HEK293 (cell line): ENCODE data around the gene IFIT5.

Experiments used
- EGR2 ChIP-seq: fragments of 450-650 bp; formaldehyde crosslinking; IDR thresholded peaks from 2 replicates; pipeline ENCODE4 v1.5.1; 2016; ENCODE audit warnings: low read depth, missing biosample characterization, missing genetic modification characterization
- FEZF1 ChIP-seq: fragments of 450-650 bp; formaldehyde crosslinking; IDR thresholded peaks from 2 replicates; pipeline ENCODE4 v1.5.1; 2016; ENCODE audit warnings: missing biosample characterization, missing genetic modification characterization
- GLIS2 ChIP-seq: fragments of 450-650 bp; formaldehyde crosslinking; IDR thresholded peaks from 2 replicates; pipeline ENCODE4 v1.5.1; 2016; ENCODE audit warnings: missing biosample characterization, missing genetic modification characterization
- OVOL3 ChIP-seq: fragments of 450-650 bp; formaldehyde crosslinking; IDR thresholded peaks from 2 replicates; pipeline ENCODE4 v1.5.1; 2016; ENCODE audit warnings: missing biosample characterization, missing genetic modification characterization
- SP7 ChIP-seq: fragments of 450-650 bp; formaldehyde crosslinking; IDR thresholded peaks from 2 replicates; pipeline ENCODE4 v1.5.1; 2016; ENCODE audit warnings: missing biosample characterization, missing genetic modification characterization
- ZBTB48 ChIP-seq: fragments of 450-650 bp; formaldehyde crosslinking; IDR thresholded peaks from 2 replicates; pipeline ENCODE4 v1.5.1; 2016; ENCODE audit warnings: missing biosample characterization, missing genetic modification characterization
- ZBTB8A ChIP-seq: fragments of 450-650 bp; formaldehyde crosslinking; IDR thresholded peaks from 2 replicates; pipeline ENCODE4 v1.5.1; 2016; ENCODE audit warnings: missing biosample characterization, missing genetic modification characterization
- ZFP3 ChIP-seq: fragments of 450-650 bp; formaldehyde crosslinking; IDR thresholded peaks from 2 replicates; pipeline ENCODE4 v1.5.1; 2016; ENCODE audit warnings: low read depth, missing biosample characterization, missing genetic modification characterization
- ZNF24 ChIP-seq: fragments of 450-650 bp; formaldehyde crosslinking; IDR thresholded peaks from 2 replicates; pipeline ENCODE4 v1.5.1; 2016; ENCODE audit warnings: missing biosample characterization, missing genetic modification characterization
- ZNF335 ChIP-seq: fragments of 450-650 bp; formaldehyde crosslinking; conservative IDR thresholded peaks from 2 replicates; pipeline ENCODE4 v1.5.1; 2016; ENCODE audit warnings: missing biosample characterization, missing genetic modification characterization
- ZNF510 ChIP-seq: fragments of 450-650 bp; formaldehyde crosslinking; IDR thresholded peaks from 2 replicates; pipeline ENCODE4 v1.5.1; 2018; ENCODE audit warnings: mild to moderate bottlenecking, missing genetic modification characterization, missing biosample characterization; ENCODE audit not compliant: insufficient replicate concordance
- ZNF555 ChIP-seq: fragments of 450-650 bp; formaldehyde crosslinking; conservative IDR thresholded peaks from 2 replicates; pipeline ENCODE4 v1.5.1; 2017; ENCODE audit warnings: missing biosample characterization, mild to moderate bottlenecking, missing genetic modification characterization, inconsistent platforms
- ZNF560 ChIP-seq: fragments of 450-650 bp; formaldehyde crosslinking; IDR thresholded peaks from 2 replicates; pipeline ENCODE4 v1.5.1; 2017; ENCODE audit warnings: missing biosample characterization, missing genetic modification characterization, borderline replicate concordance
- ZNF571 ChIP-seq: fragments of 450-650 bp; formaldehyde crosslinking; IDR thresholded peaks from 2 replicates; pipeline ENCODE4 v1.5.0; 2017; ENCODE audit warnings: missing biosample characterization, missing genetic modification characterization
- ZNF596 ChIP-seq: fragments of 450-650 bp; IDR thresholded peaks from 2 replicates; pipeline ENCODE4 v1.5.0; 2018; ENCODE audit warnings: missing biosample characterization, mild to moderate bottlenecking, missing genetic modification characterization, moderate library complexity
- TF ChIP-seq, protein P1 (sequence below): fragments of 450-650 bp; formaldehyde crosslinking; IDR thresholded peaks from 2 replicates; pipeline ENCODE4 v1.5.1; 2017; ENCODE audit warnings: missing biosample characterization, missing genetic modification characterization
- TF ChIP-seq, protein P2 (sequence below): fragments of 450-650 bp; formaldehyde crosslinking; IDR thresholded peaks from 2 replicates; pipeline ENCODE4 v1.5.1; 2016; ENCODE audit warnings: missing biosample characterization, missing genetic modification characterization
- TF ChIP-seq, protein P3 (sequence below): fragments of 450-650 bp; formaldehyde crosslinking; optimal IDR thresholded peaks from 2 replicates; pipeline ENCODE3; 2016; ENCODE audit warnings: missing biosample characterization, mild to moderate bottlenecking, missing genetic modification characterization
- TF ChIP-seq, protein P4 (sequence below): fragments of 450-650 bp; formaldehyde crosslinking; conservative IDR thresholded peaks from 2 replicates; pipeline ENCODE4 v1.5.1; 2016; ENCODE audit warnings: low read depth, missing biosample characterization, missing genetic modification characterization

Gene IFIT5

DNA sequence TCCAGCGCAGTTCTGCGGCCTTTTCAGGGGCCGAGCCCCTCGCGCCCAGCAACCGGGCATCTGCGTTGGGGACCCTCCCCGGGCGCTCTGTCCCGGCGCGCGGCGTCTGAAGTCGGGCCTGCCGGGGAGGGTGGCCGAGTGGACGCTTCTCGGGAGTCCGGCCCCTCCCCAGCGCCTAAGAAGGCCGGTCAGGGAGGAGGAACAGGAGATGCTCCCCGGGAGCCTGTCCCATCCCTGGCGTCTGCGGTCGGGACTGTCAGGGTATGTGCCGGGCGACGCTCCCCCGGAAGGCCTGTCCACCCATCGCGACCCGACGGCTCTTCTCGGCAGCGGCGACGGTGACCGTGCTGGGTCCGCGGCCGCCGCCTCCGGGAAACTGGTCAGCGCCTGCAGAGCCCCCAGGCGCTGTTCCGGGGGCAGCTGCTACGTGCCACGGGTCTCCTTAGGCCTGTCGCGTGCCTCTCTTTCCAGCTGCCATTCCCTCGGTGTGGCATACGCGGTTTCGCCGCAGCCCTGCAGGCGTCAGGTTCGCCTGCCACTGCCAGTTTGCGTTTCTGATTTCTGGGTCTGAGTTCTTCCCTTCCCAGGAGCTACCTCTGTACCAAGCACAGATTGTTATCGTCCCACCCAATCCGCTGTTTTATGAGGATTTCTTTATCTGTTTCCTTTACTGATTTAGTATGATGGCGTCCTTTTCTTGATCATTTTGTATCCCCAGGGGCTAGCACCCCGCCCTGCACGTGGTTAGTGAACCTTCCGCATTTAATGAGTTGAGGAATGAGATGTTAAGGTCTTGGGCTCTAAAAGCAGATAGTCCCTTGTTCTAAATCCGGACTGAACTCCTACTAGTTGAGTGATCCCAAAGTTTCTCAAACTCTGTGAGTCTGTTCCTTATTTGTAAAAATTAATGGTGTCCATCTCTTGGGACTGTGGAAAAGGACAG is 782 bp downstream of the IFIT5 start (continued):
- no peak for TF ChIP-seq ZNF596 (tag by site-specific recombination)
- no peak for TF ChIP-seq FEZF1 (tag by site-specific recombination)
- TF ChIP-seq ZNF571 (tag by site-specific recombination): no peak
- TF ChIP-seq ZNF560 (tag by site-specific recombination): no peak
- TF ChIP-seq ZNF24 (tag by site-specific recombination): no peak
- TF ChIP-seq, protein P1, sequence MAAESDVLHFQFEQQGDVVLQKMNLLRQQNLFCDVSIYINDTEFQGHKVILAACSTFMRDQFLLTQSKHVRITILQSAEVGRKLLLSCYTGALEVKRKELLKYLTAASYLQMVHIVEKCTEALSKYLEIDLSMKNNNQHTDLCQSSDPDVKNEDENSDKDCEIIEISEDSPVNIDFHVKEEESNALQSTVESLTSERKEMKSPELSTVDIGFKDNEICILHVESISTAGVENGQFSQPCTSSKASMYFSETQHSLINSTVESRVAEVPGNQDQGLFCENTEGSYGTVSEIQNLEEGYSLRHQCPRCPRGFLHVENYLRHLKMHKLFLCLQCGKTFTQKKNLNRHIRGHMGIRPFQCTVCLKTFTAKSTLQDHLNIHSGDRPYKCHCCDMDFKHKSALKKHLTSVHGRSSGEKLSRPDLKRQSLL (tag by site-specific recombination): no peak
- TF ChIP-seq ZBTB48 (tag by site-specific recombination): peak; percentile 90
- no peak for TF ChIP-seq OVOL3
- peak; percentile 27; the same call in 1 of the 2 replicates for TF ChIP-seq SP7 (tag by site-specific recombination)
- TF ChIP-seq, protein P2, sequence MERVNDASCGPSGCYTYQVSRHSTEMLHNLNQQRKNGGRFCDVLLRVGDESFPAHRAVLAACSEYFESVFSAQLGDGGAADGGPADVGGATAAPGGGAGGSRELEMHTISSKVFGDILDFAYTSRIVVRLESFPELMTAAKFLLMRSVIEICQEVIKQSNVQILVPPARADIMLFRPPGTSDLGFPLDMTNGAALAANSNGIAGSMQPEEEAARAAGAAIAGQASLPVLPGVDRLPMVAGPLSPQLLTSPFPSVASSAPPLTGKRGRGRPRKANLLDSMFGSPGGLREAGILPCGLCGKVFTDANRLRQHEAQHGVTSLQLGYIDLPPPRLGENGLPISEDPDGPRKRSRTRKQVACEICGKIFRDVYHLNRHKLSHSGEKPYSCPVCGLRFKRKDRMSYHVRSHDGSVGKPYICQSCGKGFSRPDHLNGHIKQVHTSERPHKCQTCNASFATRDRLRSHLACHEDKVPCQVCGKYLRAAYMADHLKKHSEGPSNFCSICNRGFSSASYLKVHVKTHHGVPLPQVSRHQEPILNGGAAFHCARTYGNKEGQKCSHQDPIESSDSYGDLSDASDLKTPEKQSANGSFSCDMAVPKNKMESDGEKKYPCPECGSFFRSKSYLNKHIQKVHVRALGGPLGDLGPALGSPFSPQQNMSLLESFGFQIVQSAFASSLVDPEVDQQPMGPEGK (tag by site-specific recombination): peak; percentile 68
- no peak for TF ChIP-seq ZNF510 (tag by site-specific recombination)
- TF ChIP-seq GLIS2 (tag by site-specific recombination): peak; percentile 84
- TF ChIP-seq, protein P3, sequence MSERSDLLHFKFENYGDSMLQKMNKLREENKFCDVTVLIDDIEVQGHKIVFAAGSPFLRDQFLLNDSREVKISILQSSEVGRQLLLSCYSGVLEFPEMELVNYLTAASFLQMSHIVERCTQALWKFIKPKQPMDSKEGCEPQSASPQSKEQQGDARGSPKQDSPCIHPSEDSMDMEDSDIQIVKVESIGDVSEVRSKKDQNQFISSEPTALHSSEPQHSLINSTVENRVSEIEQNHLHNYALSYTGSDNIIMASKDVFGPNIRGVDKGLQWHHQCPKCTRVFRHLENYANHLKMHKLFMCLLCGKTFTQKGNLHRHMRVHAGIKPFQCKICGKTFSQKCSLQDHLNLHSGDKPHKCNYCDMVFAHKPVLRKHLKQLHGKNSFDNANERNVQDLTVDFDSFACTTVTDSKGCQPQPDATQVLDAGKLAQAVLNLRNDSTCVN (tag by site-specific recombination): peak; percentile 87
- TF ChIP-seq EGR2 (tag by site-specific recombination): no peak
- no peak for TF ChIP-seq ZFP3 (tag by site-specific recombination)
- peak; percentile 94 for TF ChIP-seq ZNF335
- TF ChIP-seq, protein P4, sequence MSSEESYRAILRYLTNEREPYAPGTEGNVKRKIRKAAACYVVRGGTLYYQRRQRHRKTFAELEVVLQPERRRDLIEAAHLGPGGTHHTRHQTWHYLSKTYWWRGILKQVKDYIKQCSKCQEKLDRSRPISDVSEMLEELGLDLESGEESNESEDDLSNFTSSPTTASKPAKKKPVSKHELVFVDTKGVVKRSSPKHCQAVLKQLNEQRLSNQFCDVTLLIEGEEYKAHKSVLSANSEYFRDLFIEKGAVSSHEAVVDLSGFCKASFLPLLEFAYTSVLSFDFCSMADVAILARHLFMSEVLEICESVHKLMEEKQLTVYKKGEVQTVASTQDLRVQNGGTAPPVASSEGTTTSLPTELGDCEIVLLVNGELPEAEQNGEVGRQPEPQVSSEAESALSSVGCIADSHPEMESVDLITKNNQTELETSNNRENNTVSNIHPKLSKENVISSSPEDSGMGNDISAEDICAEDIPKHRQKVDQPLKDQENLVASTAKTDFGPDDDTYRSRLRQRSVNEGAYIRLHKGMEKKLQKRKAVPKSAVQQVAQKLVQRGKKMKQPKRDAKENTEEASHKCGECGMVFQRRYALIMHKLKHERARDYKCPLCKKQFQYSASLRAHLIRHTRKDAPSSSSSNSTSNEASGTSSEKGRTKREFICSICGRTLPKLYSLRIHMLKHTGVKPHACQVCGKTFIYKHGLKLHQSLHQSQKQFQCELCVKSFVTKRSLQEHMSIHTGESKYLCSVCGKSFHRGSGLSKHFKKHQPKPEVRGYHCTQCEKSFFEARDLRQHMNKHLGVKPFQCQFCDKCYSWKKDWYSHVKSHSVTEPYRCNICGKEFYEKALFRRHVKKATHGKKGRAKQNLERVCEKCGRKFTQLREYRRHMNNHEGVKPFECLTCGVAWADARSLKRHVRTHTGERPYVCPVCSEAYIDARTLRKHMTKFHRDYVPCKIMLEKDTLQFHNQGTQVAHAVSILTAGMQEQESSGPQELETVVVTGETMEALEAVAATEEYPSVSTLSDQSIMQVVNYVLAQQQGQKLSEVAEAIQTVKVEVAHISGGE (tag by site-specific recombination): peak; percentile 7; the same call in 1 of the 2 replicates
- no peak for TF ChIP-seq ZNF555 (tag by site-specific recombination)
- peak; percentile 73 for TF ChIP-seq ZBTB8A (tag by site-specific recombination)
- TF ChIP-seq, all 188 proteins: peak for 30
